Measurements from ENCODE around the gene TXNRD3. TPM values are rescaled to one million over a fixed set of nuclear protein-coding genes. Genes with fewer than 3 reads are reported as not detected.

TXNRD3 gene
- total RNA-seq, 4 donors from 2014 or later, result 7.8 to 14.7 (median 9.4) TPM

DNA sequence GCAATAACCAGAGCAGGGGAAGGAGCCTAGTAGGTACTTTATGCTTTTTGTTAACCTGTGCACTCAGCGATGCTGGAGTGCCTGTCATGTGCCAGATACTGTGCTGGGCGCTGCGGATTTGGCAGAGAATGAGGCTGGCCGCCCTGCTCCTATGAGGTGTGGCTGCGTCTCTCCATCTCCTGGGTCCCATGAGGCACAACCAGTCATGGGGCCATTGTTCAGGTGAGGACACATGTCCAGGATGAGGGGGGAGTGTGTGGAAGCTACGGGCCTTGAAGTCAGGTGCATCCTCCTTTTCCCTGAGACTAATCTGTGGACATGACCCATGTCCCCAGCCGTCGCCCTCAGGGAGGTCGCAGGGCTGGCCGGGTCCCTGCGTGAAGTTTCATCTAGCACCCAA lies 963 bp upstream of the TXNRD3 start:
- Histone ChIP-seq H3K36me3 (no peaks in the 10 kb centered on the region), H3K27me3 (peaks cover 0 to 39% (median 0%) of the 10 kb centered on the region in 4 donors), H3K9me3 (no peaks in the 10 kb centered on the region), H3K4me1 (peaks cover 0 to 20% (median 3%) of the 10 kb centered on the region in 3 donors), H3K4me3 (no peak overlapping the region), H3K27ac (no peak overlapping the region)
- TF ChIP-seq, protein P1, sequence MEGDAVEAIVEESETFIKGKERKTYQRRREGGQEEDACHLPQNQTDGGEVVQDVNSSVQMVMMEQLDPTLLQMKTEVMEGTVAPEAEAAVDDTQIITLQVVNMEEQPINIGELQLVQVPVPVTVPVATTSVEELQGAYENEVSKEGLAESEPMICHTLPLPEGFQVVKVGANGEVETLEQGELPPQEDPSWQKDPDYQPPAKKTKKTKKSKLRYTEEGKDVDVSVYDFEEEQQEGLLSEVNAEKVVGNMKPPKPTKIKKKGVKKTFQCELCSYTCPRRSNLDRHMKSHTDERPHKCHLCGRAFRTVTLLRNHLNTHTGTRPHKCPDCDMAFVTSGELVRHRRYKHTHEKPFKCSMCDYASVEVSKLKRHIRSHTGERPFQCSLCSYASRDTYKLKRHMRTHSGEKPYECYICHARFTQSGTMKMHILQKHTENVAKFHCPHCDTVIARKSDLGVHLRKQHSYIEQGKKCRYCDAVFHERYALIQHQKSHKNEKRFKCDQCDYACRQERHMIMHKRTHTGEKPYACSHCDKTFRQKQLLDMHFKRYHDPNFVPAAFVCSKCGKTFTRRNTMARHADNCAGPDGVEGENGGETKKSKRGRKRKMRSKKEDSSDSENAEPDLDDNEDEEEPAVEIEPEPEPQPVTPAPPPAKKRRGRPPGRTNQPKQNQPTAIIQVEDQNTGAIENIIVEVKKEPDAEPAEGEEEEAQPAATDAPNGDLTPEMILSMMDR (IDR thresholded peaks at IDR 0.05), result no peak
- TF ChIP-seq POLR2A (IDR thresholded peaks at IDR 0.05), result no peak
- no peak for DNase-seq
- intact Hi-C loops (cut with DNase I), result no loop called here
- 93 to 100% methylated on average over 1 to 5 of the region's 11 CpGs for WGBS, 2 donors

DNA sequence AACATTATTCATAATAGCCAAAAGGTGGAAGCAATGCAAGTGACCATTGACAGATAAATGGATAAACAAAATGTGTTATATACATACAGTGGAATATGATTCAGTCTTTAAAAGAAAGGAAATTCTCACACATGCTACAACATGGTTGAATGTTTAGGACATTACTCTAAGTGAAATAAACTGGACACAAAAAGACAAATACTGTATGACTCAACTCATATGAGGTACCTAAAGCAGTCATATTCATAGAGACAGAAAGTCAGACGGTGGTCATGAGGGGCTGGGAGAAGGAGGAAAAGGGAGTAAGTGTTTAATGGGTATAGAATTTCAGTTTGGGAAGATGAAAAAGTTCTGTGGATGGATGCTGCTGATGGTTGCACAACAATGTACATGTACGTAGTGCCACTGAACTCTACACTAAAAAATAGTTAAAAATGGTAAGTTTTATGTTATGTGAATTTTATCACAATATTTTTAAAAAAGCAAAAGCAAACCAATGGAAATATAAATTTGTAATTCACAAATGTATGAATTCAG lies 5.3 kb downstream of the TXNRD3 start:
- no peaks in the 10 kb centered on the region for H3K27me3 ChIP-seq
- no peak overlapping the region for H3K4me3 ChIP-seq
- H3K4me1 ChIP-seq, result peaks cover 0 to 13% (median 3%) of the 10 kb centered on the region in 3 donors
- H3K27ac ChIP-seq, result no peak overlapping the region
- intact Hi-C loops (cut with DNase I), result no loop called here
- DNase-seq, result no peak
- peaks cover 0 to 6% (median 0%) of the 10 kb centered on the region in 3 donors for H3K36me3 ChIP-seq
- H3K9me3 ChIP-seq, result no peaks in the 10 kb centered on the region
- TF ChIP-seq, protein P1 (IDR thresholded peaks at IDR 0.05), result no peak
- TF ChIP-seq POLR2A (IDR thresholded peaks at IDR 0.05), result no peak
- WGBS, 2 donors, result 67% methylated on average over 2 of the region's 2 CpGs

DNA sequence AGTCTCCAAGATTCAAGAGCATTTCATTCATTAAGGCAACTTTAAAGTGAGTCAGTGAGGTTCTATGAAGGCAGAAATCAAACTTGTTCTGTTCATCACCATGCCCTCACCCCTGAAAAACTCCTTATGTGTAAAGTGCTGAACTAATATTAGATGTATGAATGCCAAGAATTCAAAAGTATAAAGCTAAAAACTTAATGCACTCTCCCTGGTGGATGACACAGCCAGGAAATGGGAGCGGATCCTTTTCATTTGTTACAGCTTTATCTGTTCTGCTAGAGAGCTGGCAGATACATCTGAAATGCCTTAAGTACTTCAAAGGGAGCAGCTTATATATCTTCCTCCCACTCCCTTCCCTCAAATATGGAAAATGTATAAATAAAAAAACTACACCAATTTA lies 8.2 kb downstream of the TXNRD3 start:
- H3K9me3 ChIP-seq, result no peaks in the 10 kb centered on the region
- no peak for DNase-seq
- H3K27me3 ChIP-seq, result no peaks in the 10 kb centered on the region
- no peak overlapping the region for H3K4me3 ChIP-seq
- TF ChIP-seq, protein P1 (IDR thresholded peaks at IDR 0.05), result no peak
- TF ChIP-seq POLR2A (IDR thresholded peaks at IDR 0.05), result no peak
- no peak overlapping the region for H3K27ac ChIP-seq
- intact Hi-C loops (cut with DNase I), result no loop called here
- H3K36me3 ChIP-seq, result peaks cover 0 to 34% (median 0%) of the 10 kb centered on the region in 3 donors
- no peaks in the 10 kb centered on the region for H3K4me1 ChIP-seq
- 45 to 46% methylated on average over 1 of the region's 1 CpG for WGBS, 2 donors

DNA sequence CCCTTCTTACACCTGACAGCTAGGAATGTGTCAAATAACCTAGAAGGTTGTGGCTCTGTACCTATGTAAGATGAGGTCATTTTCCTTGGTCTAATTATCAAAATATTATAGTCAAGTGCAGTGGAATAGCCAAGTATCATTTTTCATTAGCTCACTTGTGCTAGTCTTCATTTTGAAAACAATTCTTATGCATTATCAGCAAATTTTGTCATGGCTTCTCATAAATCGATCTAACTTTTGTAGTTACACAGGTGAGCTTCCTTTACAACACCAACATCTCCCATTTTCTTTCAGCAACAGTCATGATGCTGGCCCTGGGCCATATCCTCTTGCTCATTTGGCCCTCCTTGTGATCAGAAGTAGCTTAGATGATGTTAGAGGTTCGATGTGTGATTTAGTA lies 10.3 kb downstream of the TXNRD3 start:
- Histone ChIP-seq H3K27ac (no peak overlapping the region), H3K27me3 (no peaks in the 10 kb centered on the region), H3K36me3 (peaks cover 0 to 50% (median 0%) of the 10 kb centered on the region in 3 donors), H3K4me1 (no peaks in the 10 kb centered on the region), H3K9me3 (no peaks in the 10 kb centered on the region), H3K4me3 (no peak overlapping the region)
- intact Hi-C loops (cut with DNase I), result no loop called here
- TF ChIP-seq, protein P1 (IDR thresholded peaks at IDR 0.05), result no peak
- TF ChIP-seq POLR2A (IDR thresholded peaks at IDR 0.05), result no peak
- DNase-seq, result no peak
- WGBS, 2 donors, result 63 to 75% methylated on average over 2 of the region's 2 CpGs

GRCh38 chr3:126638790-126639189 lies 16.1 kb downstream of the TXNRD3 start:
- Histone ChIP-seq H3K4me1 (no peaks in the 10 kb centered on the region), H3K27ac (no peak overlapping the region), H3K4me3 (no peak overlapping the region), H3K27me3 (no peaks in the 10 kb centered on the region), H3K36me3 (peaks cover 0 to 69% (median 0%) of the 10 kb centered on the region in 3 donors), H3K9me3 (no peaks in the 10 kb centered on the region)
- intact Hi-C loops (cut with DNase I), result no loop called here
- TF ChIP-seq POLR2A (IDR thresholded peaks at IDR 0.05), result no peak
- TF ChIP-seq, protein P1 (IDR thresholded peaks at IDR 0.05), result no peak
- DNase-seq, result no peak
- 95 to 100% methylated on average over 1 of the region's 1 CpG for WGBS, 2 donors
